Left renal pelvis (tissue), 4 donors: ENCODE data around the gene RAD18. TPM values are rescaled to one million over a fixed set of nuclear protein-coding genes. Genes with fewer than 3 reads are reported as not detected.

ENCODE experiments used
- DNase-seq, 4 donors: peaks; one replicate each; pipeline ENCODE4 v3.0.0-alpha.2; 2013; ENCODE audit warnings: low read depth in 4 of 4, low spot score in 3 of 4
- polyA plus RNA-seq, 4 donors: library from polyadenylated mRNA; unstranded; fragments of 120-200 nt; gene quantifications; one replicate each; pipeline ENCODE4 v1.2.1, GENCODE V29; 2013; ENCODE audit not compliant: insufficient read length in 4 of 4

The RAD18 gene
- polyA plus RNA-seq, 4 donors = 8.9 to 13.6 (median 11.9) TPM

DNA sequence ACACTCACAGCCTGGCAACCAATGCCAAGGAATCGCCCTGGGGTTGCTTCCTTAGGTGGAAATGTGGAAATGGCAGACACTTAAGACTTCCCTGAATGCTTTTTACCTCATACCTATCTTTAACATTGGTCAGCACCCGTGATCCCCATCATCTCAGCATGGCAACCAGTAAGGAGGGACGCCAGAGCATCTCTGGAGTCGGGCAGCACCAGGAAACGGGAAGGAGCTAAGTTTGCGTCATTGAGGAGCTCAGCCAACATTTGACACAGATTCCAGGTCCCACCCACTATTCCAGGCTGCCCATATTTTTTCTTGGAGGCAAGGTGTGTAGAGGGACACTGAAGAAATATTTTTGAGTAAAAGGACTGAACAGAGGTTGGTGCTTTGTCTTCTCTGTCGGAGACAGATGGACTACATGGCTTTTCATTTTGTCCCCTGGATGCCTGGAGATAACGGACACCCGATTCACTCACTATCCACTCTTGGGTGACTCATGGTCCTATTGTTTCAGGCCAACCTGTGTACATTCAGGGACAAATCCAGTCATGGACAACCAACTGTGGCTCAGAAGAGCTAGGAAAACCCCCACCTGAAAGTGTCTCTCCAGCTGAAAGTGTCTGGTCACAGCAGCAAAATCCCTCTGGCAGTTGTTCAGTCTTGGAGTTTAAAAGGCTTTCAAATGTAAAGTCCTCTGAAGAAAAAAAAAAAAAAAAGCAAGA lies 123.5 kb downstream of the RAD18 start:
- no peak for DNase-seq

DNA sequence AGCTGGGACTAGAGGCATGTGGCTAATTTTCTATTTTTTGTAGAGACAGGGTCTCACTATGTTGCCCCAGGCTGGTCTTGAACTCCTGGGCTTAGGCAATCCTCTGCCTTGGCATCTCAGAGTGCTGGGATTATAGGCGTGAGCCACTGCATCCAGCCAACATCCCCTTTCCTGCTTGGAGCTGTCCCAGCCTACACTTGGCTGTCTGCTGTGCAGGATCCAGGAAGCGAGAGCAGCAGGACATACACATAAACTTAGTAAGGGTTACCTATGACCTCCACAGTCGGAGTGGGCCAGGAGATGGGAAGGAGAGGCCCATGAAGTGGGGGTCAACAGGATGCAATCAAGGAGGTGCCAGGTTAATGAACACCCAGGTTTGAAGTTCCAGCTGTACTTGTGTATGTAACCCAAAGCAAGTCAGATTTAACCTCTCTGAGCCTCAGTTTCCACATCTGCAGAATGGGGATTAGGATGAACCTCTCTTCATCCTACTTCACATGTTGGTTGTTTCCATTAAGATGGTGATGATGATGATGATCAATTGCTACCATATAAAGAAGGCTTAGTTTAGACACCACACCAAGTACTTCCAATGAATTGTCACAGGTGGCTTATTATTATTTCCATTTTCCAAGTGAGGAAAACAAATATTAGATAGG lies 124.4 kb downstream of the RAD18 start:
- no peak for DNase-seq

DNA sequence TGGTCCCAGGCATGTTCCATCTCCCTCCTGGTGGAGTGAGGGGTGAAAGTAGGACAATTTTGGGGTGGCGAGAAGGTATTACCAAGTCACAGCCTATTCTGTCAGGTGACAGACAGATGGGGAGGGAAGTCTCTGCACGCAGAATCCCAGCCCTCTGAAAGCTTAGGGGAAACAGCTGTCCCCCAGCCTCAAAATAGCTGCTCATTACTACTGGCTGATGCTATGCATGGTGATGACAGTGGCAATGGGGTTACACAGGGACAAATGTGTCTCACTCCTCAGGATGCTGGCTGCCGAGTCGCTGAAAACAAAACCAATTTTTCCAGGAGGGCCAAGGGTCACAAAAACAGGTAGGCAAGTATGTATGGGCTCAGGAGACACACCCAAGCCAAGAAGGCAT lies 125.0 kb downstream of the RAD18 start:
- no peak for DNase-seq

DNA sequence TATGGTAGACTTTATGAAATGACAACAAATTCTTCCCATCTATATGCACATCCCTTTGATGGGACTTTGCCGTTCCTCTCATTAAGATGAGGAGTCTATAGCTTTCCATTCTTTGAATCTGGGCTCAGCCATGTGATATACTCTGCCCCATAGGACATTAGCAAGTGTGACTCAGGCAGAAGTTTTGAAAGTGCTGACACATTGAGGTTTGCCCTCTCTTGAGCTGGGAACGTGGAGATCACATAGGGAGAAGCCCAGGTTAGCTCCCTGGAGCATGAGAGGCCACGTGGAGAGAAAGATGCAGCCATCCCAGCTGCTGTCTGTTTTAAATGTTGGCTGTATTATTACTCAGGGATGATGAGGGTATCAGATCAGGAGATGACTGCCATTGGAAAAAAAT lies 126.1 kb downstream of the RAD18 start:
- no peak for DNase-seq

DNA sequence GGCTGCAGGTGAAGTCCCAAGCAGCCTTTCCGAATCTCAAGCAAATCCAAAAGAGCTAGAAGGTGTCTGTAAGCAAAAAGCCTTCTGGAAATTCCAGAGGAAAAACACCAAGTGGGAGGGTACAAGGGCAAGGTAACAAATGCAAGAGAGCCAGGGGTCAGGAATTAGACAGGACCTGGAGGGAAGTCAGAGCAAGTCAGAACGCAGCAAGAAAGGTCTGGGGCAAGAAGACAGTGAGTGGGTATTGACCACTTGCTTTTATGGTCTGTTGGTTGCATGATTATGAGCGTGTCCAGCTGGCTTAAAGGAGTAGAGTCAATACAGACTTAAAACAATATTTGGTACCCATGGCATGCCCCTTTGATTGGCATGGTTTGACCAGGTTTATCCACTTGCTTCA lies 127.2 kb downstream of the RAD18 start:
- no peak for DNase-seq

DNA sequence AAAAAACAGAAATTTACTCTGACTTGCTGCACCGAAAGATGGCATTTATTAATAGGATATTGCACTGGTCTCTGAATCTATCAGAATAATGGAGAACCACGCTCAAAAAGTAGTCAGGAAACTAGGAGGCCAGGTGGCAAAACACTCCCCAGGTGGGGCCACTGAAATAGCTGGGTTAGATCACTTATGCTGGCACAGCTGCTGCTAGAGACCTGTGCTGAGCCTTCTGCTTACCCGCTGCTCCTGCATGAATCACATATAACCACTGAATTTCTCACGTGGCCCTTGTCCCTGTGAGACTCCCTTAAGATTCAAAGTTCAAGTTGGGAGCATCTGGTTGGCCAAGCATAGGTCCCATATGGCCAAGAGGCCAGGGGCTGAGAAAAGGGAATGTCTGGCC lies 127.9 kb downstream of the RAD18 start:
- DNase-seq = no peak

DNA sequence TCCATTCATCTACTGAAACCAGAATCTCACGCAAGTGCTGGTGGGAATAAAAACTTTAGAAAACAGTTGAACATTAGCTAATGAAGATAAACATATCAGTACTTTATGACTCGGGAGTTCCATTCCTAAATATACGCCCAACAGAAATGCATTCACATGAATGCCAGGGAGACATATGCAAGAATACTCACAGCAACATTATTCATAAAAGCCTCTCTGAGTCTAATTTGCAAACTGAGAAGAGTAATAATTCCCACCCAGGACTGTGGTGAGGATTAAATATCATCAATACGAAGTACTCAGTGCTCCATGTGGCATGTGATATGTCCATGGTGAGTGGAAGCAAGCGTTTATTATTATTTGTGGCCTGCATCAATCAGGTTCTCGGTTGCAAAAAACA lies 128.3 kb downstream of the RAD18 start:
- DNase-seq = no peak

DNA sequence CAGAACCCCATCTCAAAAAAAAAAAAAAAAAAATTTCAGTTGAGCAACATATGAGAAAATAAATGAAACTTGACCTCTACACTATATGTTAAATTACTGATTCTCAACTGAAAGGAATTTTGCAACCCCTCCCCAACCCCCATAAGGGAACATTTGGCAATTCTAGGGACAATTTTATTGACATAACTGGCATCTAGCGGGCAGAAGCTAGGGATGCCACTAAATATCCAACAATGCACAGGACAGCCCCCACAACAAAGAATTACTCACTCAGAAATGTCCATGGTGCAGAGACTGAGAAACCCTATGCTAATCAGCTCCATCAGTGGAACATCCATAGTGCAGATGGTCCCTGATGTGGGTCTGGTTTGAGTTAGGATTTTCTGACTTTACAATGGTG lies 135.6 kb downstream of the RAD18 start:
- DNase-seq = no peak

Other genes starting within 250 kb of the RAD18 start
- under 1 TPM in 3 of 4 donors, not detected in 1; 0.42 to 0.99 (median 0.56) TPM for gene CAV3, start 229.7 kb downstream of the RAD18 start, polyA plus RNA-seq
- gene OXTR, start 193.9 kb downstream of the RAD18 start, polyA plus RNA-seq = 1 to 10 TPM in 1 of 4 donors, under 1 TPM in 3; 0.86 to 1.7 (median 0.94) TPM